Measurements from ENCODE around the gene AAGAB. TPM values are rescaled to one million over a fixed set of nuclear protein-coding genes. Genes with fewer than 3 reads are reported as not detected.

AAGAB gene
- total RNA-seq, 1 donor: 26.6 TPM

DNA sequence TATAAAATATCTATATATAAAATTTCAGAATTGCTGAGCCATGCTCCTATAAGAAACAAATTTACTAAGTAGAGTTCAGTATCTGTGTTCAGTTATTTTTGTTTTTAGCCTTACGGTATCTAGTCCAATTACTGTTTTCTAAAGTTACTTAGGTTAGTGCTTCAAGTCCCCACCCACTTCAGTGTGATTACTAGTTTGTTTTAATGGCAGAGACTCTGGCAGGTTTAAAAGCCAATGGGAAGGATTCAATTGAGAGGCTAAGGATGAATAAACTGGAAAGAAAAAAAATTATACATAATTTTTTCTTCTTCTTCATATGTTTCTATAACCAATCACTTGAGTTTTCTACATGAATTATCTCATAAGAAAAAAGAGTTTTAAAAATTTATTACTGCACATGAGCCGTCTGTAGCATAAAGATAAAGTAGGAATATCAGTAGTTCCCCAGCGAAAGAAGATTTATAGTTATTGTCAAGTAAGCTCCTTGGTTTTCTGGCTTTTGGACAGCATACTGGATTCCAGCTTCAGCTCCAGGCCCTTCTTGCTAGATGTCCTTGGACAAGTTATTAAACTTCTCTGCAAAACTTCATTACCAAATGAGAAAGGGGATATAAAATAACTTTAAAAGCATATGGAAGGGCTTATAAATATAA lies 46.8 kb downstream of the AAGAB start:
- Histone ChIP-seq H3K4me1 (ENCODE audit: insufficient read depth, low read length) (no peaks in the 10 kb centered on the region), H3K4me3 (ENCODE audit: low read length) (no peak overlapping the region), H3K9me3 (ENCODE audit: low read depth, low read length) (no peaks in the 10 kb centered on the region), H3K27me3 (ENCODE audit: insufficient read depth, low read length) (no peaks in the 10 kb centered on the region)

DNA sequence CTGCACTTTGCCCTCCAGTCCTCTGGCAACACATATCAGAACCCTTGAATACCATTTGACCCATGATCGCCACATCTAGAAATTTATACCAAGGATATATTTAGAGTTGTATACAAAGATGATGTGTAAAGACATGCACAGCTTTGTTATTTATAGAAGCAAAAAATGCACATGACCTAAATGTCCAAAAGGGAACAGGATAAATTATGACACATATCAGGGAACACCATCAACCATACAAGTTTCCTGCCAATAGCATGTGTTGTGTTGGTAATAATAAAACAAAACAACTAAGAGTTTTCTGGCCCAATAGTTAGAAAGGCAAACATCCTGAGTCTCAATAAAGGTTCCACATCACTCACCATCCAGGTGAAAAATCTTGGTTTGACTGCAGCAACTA lies 51.5 kb downstream of the AAGAB start:
- Histone ChIP-seq H3K27me3 (ENCODE audit: insufficient read depth, low read length) (no peaks in the 10 kb centered on the region), H3K4me3 (ENCODE audit: low read length) (no peak overlapping the region), H3K9me3 (ENCODE audit: low read depth, low read length) (no peaks in the 10 kb centered on the region), H3K4me1 (ENCODE audit: insufficient read depth, low read length) (peaks cover 13% of the 10 kb centered on the region)

DNA sequence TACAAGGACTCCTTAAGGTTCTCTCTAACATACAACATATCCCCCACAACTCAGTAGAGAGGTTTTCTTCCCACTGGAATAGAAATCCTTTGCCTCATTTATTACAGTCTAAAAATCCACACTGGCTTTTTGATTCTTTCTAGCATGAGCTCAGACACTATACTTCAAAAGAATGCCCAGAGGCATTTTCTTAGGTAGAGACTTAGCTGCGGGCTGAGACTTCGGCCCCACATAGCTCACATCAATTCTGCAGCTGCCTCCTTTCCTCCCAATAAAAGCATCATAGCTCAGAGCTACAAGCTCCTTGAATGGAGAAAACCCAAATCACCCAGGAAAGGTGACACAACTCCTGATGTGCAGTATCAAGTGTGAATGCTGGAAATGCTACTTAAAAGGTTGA lies 52.4 kb downstream of the AAGAB start:
- H3K9me3 ChIP-seq (ENCODE audit: low read depth, low read length): no peaks in the 10 kb centered on the region
- no peaks in the 10 kb centered on the region for H3K27me3 ChIP-seq (ENCODE audit: insufficient read depth, low read length)
- H3K4me3 ChIP-seq (ENCODE audit: low read length): no peak overlapping the region
- peaks cover 13% of the 10 kb centered on the region for H3K4me1 ChIP-seq (ENCODE audit: insufficient read depth, low read length)

DNA sequence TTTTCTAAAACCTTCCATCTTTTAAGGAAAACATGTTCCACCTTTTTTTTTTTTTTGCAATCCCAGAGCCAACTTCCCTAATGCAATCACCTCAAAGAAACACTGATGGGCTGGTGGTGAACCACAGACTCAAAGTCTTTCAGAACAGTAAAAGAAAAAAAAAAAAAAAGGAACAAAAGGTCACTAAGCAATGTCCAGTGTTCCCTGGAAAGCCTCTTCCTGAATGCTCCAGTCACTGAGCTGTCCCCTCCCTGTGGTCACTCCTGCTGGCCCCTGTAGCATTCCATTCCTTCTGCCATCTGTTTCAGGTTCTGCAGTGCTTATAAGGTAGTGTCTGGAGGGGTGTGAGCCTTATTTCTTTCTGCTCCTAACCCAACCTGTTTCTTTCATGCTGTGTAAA lies 53.3 kb downstream of the AAGAB start:
- Histone ChIP-seq H3K27me3 (ENCODE audit: insufficient read depth, low read length) (no peaks in the 10 kb centered on the region), H3K4me1 (ENCODE audit: insufficient read depth, low read length) (peaks cover 13% of the 10 kb centered on the region), H3K9me3 (ENCODE audit: low read depth, low read length) (no peaks in the 10 kb centered on the region), H3K4me3 (ENCODE audit: low read length) (no peak overlapping the region)

DNA sequence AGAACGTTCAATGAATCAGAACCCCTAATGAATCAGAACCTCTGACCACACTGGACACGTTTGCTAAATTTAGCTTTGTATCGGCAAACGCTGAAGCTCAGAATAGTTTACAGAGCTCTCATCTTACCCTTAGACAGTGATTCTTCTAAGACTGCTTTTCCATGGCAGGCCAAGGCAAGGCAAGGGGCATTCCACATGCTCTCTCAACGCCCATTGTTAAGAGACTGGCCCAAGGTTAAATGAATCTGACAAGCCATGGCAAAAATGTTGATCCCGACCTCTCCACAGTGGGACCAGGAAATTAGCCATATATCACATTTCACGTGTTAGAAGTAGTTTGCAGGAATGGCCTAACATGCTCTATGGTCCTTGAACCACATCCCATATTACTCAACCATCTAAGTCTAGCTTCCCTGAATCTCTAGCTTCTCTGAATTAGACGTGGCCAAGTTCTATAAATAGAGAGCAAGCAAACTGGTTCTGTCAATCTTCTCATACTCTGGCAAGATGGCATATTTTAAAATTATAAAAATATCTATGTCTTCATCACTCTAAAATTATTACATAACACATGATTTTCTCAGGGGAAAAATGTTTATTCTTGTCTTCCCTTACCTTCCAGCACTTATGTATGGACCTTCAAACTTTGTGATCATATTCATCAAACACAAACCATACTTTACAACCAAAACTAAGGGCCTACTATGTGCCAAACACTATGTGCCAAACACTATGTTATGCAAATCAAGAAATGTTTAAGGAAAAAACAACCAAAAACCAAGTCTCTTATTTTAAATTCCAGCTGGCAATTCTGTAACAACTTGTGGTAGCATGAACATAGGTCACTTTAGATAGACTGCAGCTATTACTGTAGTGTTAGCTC lies 54.3 kb downstream of the AAGAB start:
- Histone ChIP-seq H3K4me1 (ENCODE audit: insufficient read depth, low read length) (peaks cover 13% of the 10 kb centered on the region), H3K27me3 (ENCODE audit: insufficient read depth, low read length) (no peaks in the 10 kb centered on the region), H3K4me3 (ENCODE audit: low read length) (no peak overlapping the region), H3K9me3 (ENCODE audit: low read depth, low read length) (no peaks in the 10 kb centered on the region)

DNA sequence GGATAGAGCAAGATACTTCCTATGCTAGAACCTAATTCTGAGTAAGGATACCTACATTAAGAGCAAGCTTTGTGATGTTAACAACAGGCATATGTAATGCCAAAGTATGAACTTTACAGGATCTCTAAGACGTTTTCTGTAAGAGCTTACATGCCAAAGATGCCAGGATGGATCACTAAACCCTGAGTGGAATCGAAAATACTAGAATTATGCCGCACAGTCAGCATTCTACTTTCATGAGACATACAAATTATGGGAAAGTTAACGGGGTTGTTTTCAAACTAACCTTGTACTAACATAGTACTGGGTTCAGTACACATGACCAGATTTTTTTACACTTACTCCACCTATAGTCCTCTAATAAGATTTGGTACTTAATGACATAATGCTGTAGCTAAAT lies 55.1 kb downstream of the AAGAB start:
- no peak overlapping the region for H3K4me3 ChIP-seq (ENCODE audit: low read length)

DNA sequence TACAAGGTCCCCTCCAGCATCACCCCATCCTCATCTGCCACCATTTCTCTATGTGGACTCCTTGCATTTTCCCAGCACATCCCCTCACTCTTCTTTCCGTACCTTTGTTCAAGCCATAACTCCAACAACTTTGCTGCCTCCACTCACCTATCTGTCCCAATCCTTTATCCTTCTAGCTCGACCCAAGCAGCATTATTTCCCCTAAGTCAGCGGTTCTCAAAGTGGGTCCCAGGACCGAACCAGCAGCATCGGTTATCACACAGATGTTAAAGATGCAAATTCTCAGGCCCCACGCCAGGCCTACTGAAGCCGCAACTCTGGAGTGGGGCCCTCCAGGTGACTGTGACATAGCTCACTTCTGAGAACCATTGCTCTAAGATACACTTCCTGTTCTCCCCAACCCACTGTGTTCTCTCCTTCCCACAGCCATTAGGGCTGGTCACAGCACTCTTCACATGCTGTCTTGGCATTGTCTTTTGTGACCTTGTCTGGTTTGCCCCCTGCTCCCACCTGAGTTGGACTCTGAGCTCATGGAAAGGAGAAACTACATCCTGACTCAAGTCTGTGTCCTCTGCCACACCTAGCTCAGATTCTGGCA lies 56.2 kb downstream of the AAGAB start:
- Histone ChIP-seq H3K4me3 (ENCODE audit: low read length) (no peak overlapping the region), H3K4me1 (ENCODE audit: insufficient read depth, low read length) (peaks cover 13% of the 10 kb centered on the region), H3K27me3 (ENCODE audit: insufficient read depth, low read length) (no peaks in the 10 kb centered on the region), H3K9me3 (ENCODE audit: low read depth, low read length) (no peaks in the 10 kb centered on the region)

More for the DNA sequence above, 55.1 kb downstream of the AAGAB start:
- H3K4me1 ChIP-seq (ENCODE audit: insufficient read depth, low read length): peaks cover 13% of the 10 kb centered on the region
- H3K9me3 ChIP-seq (ENCODE audit: low read depth, low read length): no peaks in the 10 kb centered on the region
- no peaks in the 10 kb centered on the region for H3K27me3 ChIP-seq (ENCODE audit: insufficient read depth, low read length)

DNA sequence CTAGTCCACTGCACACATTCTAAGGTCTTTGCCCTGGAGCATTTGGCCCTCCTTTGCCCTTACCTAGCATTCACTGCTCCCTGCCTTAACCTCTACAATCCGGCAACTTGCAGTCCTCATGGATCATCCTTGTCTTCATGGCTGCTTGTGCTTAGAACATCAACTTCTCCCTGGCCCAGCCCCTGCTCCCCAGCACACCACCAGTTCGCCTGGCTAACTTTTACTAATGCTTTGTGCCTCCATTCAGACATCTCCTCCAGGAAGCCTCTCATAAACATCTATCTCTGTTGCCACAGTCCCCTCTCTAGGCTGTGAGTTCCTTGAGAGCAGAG lies 57.1 kb downstream of the AAGAB start:
- Histone ChIP-seq H3K4me1 (ENCODE audit: insufficient read depth, low read length) (peaks cover 13% of the 10 kb centered on the region), H3K27me3 (ENCODE audit: insufficient read depth, low read length) (no peaks in the 10 kb centered on the region), H3K9me3 (ENCODE audit: low read depth, low read length) (no peaks in the 10 kb centered on the region), H3K4me3 (ENCODE audit: low read length) (no peak overlapping the region)

DNA sequence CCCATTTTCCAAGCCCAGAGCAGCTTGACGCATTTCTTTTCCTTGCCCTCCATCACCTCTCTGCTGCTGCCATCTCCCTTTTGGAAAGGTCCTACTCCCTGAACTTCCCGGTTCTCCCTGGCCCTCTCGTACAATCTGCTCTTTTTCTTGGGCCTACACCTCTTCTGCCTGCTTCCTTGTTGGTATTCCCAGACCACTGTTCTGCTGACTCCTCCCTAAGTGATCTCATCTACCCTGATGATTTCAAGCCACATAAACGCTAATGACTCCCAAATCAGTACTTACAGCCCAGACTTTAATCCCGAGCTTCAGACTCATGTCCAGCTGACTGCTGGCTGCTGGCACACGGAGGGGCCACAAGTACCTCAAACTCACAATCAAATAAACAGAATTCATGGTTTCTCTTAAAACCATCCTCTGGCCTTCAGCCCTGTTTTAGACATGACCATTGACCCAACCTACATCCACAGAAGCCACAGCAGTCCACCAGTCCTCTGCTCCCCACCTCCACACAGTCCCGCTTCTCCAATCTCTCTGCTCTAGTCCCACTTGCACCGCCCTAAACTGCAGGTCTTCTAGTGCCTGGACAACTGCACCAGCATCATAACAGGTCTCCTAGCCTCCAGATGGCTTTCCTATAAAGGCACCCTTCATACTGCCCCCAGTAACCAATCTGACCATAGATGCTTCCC lies 57.6 kb downstream of the AAGAB start:
- Histone ChIP-seq H3K4me1 (ENCODE audit: insufficient read depth, low read length) (peaks cover 13% of the 10 kb centered on the region), H3K4me3 (ENCODE audit: low read length) (no peak overlapping the region), H3K9me3 (ENCODE audit: low read depth, low read length) (no peaks in the 10 kb centered on the region), H3K27me3 (ENCODE audit: insufficient read depth, low read length) (no peaks in the 10 kb centered on the region)

DNA sequence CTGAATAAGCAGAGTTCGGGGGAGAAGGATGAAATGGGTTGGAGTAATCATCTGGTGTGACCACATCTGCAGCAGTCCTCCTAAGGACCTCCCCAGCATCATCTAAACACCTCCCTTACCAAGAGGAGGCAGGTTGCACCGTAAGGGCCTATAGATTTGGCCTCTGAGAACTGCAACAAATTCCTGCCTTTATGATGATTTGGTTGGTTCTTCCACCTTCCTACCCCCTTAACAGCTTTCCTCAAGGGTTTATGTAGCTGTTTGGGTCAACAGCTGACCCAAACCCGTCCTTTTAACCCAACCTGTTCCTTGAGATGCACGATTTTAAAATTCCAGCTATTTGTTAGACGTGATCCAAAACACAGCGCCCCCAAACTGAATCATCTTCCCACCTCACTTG lies 58.2 kb downstream of the AAGAB start:
- Histone ChIP-seq H3K4me1 (ENCODE audit: insufficient read depth, low read length) (peaks cover 11% of the 10 kb centered on the region), H3K4me3 (ENCODE audit: low read length) (no peak overlapping the region), H3K9me3 (ENCODE audit: low read depth, low read length) (no peaks in the 10 kb centered on the region), H3K27me3 (ENCODE audit: insufficient read depth, low read length) (no peaks in the 10 kb centered on the region)

DNA sequence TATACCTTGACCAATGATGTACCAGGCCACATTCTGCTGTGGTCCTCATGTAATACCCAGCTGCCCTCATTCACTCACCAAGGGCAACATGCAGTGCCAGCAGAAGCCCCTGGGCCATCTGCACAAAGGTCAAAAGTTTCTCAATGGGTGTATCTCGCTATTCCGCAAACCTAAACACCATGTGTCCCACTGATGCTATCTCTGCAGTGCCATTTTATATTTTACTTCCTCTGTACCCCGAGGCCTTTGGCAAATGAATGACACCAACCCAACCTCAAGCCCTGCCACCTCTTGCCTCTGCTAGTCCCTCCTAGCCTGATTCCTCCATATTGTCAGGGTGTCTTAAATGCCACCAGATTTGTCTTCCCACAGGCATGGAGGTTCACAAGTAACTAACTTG lies 59.2 kb downstream of the AAGAB start:
- no peaks in the 10 kb centered on the region for H3K9me3 ChIP-seq (ENCODE audit: low read depth, low read length)
- H3K4me1 ChIP-seq (ENCODE audit: insufficient read depth, low read length): peaks cover 8% of the 10 kb centered on the region
- no peaks in the 10 kb centered on the region for H3K27me3 ChIP-seq (ENCODE audit: insufficient read depth, low read length)
- no peak overlapping the region for H3K4me3 ChIP-seq (ENCODE audit: low read length)

DNA sequence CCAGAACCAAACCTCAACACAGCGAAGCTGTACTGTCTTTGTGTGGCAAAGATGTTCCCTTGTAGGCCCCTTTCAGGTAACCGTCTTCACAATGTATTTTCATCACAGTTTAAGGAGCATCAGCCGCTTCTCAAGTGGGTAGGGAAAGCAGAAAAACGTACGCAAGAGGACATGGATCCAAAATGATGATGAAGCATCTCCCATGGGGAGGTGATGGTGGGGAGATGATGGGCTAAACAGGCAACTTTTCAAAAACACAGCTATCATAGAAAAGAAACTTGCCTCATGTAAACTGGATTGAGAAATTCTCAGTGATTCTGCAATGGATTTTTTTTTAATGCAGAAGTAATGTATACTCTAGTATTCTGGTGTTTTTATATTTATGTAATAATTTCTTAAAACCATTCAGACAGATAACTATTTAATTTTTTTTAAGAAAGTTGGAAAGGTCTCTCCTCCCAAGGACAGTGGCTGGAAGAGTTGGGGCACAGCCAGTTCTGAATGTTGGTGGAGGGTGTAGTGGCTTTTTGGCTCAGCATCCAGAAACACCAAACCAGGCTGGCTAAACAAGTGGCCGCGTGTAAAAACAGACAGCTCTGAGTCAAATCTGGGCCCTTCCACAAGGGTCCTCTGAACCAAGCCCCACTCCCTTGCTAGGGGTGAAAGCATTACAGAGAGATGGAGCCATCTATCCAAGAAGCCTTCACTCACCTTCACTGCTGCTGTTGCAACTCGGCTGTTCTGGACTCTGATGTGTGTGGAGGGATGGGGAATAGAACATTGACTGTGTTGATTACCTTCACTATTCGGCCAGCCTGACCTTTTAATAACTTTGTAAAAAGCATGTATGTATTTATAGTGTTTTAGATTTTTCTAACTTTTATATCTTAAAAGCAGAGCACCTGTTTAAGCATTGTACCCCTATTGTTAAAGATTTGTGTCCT lies 60.0 kb downstream of the AAGAB start:
- Histone ChIP-seq H3K4me3 (ENCODE audit: low read length) (no peak overlapping the region), H3K4me1 (ENCODE audit: insufficient read depth, low read length) (peaks cover 5% of the 10 kb centered on the region), H3K27me3 (ENCODE audit: insufficient read depth, low read length) (no peaks in the 10 kb centered on the region), H3K9me3 (ENCODE audit: low read depth, low read length) (no peaks in the 10 kb centered on the region)

DNA sequence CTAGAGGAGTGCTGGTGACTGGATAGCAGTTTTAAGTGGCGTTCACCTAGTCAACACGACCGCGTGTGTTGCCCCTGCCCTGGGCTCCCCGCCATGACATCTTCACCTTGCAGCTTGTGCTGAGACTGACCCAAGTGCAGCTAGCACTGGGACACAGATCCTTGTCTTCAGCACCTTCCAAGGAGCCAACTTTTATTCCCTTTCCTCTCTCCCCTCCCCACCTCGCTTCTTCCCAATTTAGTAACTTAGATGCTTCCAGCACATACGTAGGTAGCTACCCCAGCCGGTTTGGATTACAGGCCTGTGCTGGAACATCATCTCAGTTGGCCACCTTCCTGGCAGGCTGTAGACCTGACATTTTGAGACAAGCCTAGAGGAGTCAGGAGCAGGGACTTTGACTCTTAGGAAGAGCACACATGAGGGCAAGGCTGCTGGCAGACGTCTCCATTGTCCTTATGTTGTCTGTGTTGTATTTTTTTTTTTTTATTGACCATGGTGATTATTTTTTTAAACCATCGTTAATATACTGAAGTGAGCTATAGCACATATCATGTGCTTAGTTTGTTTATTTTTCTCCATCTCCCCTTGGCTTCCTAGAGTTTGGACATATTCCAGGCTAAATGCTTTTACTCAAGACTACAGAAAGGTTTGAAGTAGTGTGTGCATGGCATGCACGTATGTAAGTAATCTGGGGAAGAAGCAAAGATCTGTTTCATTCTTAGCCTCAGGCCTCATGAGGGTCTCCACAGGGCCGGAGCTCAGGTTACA lies 61.1 kb downstream of the AAGAB start:
- H3K4me1 ChIP-seq (ENCODE audit: insufficient read depth, low read length): peaks cover 2% of the 10 kb centered on the region
- no peak overlapping the region for H3K4me3 ChIP-seq (ENCODE audit: low read length)
- no peaks in the 10 kb centered on the region for H3K9me3 ChIP-seq (ENCODE audit: low read depth, low read length)
- no peaks in the 10 kb centered on the region for H3K27me3 ChIP-seq (ENCODE audit: insufficient read depth, low read length)
